ENCODE measurements around the gene NFS1. TPM values are rescaled to one million over a fixed set of nuclear protein-coding genes. Genes with fewer than 3 reads are reported as not detected.
A peak's percentile ranks its signal among the peaks of the same experiment; 100 is the strongest.

The NFS1 gene
- total RNA-seq, 1 donor from 2014 or later: 23.5 TPM

DNA sequence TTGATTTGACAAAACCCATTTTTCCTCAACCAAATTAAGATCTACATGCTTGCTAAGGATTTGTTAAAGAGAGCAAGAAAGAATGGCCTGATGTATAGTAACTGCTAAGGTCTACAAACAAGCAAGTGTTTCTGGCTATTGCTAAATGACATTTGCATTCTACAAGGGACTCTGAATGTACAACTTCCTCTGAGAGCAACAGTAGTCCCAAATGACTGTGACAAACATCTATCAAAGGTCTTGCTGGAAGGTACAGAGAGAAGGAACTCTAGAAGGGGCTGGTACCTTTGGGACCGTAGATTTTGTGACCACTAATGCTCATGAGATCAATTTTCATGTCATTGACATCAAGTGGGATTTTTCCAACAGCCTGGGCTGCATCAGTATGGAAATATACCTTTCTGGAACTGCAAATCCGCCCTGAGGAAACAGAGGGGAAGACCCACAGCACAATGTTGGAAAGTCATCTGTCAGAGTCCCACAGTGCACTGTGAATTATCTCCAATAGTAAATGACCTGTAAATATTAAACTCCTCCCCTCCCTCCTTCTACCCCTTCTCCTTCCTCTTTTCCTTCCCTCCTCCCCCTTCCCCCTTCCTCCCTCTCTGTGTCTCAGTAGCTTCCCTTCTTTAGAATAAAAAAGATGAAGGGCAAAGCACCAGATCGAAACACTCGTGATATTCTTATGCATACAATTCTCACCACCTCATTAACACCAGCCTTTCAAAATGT, 18.5 kb downstream of the NFS1 start:
- no peak for DNase-seq (ENCODE audit: low spot score)

DNA sequence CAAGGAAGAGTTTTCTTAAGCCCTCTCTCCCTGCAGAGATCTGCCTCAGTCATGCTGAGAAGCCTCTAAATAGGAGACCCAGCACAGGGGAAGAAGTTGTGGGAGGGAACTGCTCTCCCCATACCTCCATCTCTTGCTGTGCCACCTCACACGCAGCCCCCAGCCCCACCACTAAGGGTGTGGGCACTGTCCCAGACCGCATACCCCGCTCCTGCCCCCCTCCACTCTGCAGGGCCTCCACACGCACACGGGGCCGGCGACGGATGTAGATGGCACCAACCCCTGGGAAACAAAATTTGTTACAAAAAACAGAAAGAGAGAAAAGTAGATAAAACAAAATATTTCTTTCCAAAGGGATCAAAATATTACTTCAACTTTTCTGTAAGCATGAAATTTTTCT, 24.2 kb downstream of the NFS1 start:
- DNase-seq (ENCODE audit: low spot score): no peak

DNA sequence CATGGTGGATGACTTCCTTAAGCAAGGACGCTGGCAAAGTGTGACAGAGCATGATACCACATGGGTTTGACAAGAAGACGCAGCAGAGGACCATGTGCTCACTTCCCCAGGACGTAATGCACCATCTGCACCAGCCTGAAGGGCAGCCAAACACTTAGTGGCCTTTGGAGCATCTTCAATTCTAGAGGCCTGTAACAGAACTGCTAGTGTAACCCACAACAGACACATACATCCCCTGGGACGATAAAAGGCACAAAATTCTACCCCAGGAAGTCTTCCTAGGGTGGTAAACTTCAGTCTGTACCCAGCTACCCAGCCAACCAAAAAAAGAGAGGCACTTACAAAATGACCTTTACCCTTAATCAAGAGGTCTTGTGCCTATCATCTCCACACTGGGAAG, 25.3 kb downstream of the NFS1 start:
- DNase-seq (ENCODE audit: low spot score): no peak

DNA sequence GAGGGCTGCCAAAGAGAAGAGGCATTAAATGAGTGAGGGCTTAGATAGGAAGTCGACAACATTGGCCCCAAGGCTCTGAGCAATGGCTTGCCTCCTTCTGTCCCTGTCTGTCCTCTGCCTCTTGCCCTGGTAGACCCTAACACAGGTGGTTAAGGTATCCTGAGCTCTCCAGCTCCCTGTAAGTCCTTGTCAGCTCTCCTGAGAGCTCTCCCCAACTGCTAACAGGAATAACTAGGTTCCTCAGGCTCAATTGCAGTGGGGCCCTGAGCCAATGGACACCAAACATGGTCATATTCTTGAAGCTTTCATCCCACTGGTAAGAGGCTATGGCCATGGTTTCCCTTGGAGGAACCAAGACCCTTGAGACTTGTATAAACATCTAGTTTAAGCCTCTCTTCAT, 29.5 kb downstream of the NFS1 start:
- DNase-seq (ENCODE audit: low spot score): no peak

- DNase-seq (ENCODE audit: low spot score): no peak
Observed at GRCh38 chr20:35669221-35669620, 29.9 kb downstream of the NFS1 start.

DNA sequence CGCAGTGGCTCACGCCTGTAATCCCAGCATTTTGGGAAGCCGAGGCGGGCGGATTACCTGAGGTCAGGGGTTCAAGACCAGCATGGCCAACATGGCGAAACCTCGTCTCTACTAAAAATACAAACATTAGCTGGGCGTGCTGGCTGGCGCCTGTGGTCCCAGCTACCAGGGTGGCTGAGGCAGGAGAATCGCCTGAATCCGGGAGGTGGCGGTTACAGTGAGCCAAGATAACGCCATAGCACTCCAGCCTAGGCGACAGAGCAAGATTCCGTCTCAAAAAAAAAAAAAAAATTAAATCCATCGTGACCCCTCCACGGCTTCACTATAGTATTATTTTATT, 33.2 kb downstream of the NFS1 start:
- DNase-seq (ENCODE audit: low spot score): no peak

- DNase-seq (ENCODE audit: low spot score): peak; percentile 99
Observed at GRCh38 chr20:35664466-35665206, 34.5 kb downstream of the NFS1 start, which contains the start of the genes CPNE1 and RBM12. CPNE1 (minus strand) TSS chr20:35664900; CDS start chr20:35632923, 31,977 bp downstream. RBM12 (minus strand) TSS chr20:35664900; CDS start chr20:35655322, 9,578 bp downstream.

DNA sequence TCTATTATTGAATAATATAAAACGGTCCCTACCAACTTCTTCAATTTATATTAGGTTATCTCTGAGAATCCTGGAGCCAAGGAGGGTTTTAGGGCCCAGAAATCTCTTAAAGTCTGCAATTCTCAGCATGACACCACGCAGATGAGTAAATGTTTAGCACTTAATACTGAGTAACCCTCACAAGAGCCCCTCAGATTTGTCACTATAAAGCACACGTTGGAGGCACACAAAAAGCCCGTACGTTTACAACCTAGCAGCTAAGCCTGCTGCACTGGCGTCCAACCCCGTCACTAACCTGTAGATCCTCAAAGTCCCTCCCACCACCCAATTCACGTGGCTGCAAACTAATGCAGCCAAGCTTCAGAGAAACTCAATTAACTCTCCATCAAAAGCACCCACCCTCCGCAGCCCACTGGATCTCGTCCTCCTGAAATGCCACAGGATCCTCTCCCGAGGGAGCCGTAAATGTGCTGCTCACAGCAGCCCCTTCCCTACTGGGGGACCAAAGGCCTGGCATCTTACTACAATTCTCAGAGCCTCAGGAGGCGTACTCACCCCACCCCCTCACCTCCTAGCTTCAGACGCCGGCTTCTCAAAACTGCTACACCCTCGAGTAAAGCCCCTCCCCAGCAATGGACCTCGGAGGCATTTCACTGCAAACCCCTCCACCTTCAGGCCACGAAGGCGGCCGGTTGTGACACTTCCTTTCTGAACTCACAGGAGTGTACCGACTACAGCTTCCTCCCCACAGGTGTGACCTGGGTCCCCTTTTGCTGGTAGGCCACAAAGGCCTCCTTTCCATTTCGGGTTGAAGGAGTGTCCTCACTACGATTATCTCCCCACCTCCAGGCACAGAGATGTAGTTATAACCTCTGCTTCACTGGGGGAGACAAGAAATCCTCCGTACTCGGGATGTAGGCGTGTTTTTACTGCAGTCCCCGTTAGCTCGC, 35.4 kb downstream of the NFS1 start:
- DNase-seq (ENCODE audit: low spot score): no peak

DNA sequence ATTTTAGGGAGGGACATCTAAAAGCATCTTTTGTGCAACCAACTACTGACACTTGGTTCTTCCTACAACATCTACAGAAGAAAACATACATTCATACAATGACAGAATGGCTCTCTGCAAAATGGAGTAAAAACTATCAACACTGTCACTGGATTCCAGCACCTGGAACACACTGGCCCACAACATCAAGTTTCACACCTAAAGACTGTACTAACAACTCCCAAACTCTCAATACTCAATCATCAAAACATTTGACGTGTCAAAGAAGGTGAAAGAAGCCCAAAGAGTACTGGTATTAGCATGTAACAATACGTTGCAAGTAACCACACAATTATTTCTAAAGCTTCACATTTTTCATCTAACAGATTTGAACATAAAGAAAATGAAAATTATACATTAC, 36.6 kb downstream of the NFS1 start:
- DNase-seq (ENCODE audit: low spot score): no peak

DNA sequence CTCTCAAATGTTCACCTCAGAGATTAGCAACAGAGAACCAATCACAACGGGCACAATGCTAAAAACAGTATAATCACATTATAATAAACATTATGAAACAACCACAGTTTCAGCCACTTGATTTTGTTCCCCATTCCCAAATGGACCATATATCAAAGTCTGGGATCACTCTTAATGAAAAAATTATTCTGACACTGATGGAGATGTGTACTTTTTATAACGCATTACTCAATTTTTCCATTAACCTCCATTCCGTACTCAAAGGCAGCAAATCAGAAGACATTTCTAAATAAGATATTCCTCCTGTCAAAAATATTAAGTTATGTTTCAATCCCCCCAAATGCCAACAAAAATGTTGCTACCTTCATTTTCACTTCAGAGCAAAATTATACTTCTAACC, 37.2 kb downstream of the NFS1 start:
- DNase-seq (ENCODE audit: low spot score): no peak

- DNase-seq (ENCODE audit: low spot score): no peak
Observed at GRCh38 chr20:35661053-35661452, 38.1 kb downstream of the NFS1 start.

DNA sequence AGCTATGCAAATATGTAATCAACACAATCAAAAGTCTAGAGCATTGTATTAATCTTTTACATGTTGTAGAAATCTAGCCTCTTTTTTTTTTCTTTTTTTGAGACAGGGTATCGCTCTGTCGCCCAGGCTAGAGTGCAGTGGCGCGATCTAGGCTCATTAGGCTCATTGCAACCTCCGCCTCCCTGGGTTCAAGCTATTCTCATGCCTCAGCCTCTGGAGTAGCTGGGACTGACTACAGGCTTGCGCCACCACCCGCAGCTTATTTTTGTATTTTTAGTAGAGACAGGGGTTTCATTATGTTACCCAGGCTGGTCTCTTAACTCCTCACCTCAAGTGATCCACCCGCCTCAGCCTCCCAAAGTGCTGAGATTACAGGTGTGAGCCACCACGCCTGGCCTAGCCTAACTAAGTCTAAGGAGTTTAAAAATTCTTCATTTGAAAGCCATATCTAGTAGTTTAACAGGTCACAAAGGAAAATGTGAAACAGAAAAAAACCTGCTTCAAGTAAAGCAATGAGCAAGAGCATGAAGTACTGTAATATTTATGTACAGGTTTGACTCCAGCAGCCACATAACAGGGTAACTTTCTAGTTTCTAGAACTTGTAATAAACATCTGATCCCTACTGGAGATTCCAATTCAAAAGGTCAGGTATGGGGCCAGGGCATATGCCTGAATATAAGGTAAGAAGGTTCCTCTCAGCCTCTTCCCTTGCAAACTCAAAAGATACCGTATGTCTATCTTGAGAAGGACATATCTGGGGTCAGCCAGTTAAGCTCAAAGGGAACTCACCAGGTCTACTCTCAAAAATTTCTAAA, 38.8 kb downstream of the NFS1 start:
- DNase-seq (ENCODE audit: low spot score): no peak

DNA sequence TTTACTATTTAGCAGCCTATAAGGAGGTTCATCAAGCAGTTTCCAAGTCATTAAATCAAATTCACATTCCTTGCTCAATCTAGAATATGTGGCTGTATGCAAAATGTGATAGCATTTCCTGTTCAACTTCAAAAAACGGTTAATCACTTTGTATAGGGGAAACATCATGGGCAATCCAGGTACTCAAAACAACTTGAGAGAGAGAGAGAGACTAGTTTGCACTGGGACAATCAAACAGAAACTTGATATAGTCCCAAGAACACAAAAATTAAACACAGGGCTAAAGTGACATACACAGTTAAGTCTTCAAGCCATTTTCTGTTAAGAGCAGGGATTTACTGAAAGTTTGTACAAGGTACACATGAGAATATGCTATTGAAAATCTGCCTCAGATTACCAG, 41.9 kb downstream of the NFS1 start:
- DNase-seq (ENCODE audit: low spot score): no peak

DNA sequence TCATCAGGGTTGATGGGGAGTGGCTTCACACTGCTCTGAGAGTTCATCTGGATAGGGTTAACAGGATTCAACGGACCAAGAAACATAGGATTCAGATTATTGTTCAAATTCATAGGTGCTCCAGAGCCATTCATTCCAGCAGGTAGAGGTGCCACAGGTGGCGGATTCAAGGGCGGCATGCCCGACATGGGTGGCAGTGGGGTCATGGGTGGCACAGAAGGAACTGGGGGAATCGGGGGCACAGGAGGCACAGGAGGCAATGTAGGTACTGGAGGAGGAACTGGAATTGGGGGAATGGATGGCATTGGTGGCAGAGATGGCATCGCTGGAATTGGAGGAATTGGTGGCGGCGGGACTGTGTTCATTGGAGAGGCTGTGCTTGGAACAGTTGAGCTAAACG, 44.7 kb downstream of the NFS1 start:
- no peak for DNase-seq (ENCODE audit: low spot score)

GRCh38 chr20:35653893-35654292, 45.3 kb downstream of the NFS1 start:
- DNase-seq (ENCODE audit: low spot score): no peak

DNA sequence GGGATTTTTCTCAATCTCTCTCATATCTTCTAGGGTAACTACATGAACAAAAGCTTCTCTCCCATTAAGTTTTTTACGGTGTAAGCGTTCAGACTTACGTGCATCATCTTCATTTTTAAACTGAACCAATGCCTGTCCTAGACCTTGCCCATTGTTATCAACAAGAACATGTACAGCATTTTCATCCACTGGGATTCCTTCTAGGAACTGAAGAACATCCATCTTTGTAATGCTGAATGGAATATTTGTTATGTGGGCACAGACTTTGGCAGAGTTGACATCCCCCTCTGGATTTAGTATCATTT, 45.8 kb downstream of the NFS1 start:
- DNase-seq (ENCODE audit: low spot score): no peak

- DNase-seq (ENCODE audit: low spot score): no peak
Observed at GRCh38 chr20:35652641-35653429, 46.3 kb downstream of the NFS1 start.

GRCh38 chr20:35651958-35652357, 47.2 kb downstream of the NFS1 start:
- DNase-seq (ENCODE audit: low spot score): no peak

GRCh38 chr20:35650632-35651031, 48.5 kb downstream of the NFS1 start:
- DNase-seq (ENCODE audit: low spot score): no peak

GRCh38 chr20:35648836-35649235, 50.3 kb downstream of the NFS1 start:
- no peak for DNase-seq (ENCODE audit: low spot score)

Data from mesenteric fat pad (tissue), 1 donor.